ENCODE results near the gene EIF4E2.
A peak's percentile ranks its signal among the peaks of the same experiment; 100 is the strongest.

The EIF4E2 gene

GRCh38 chr2:232550354-232551249 lies at the start of gene EIF4E2, which contains the start of gene TIGD1:
Gene EIF4E2 (plus strand): TSS chr2:232550689. CDS start chr2:232550725, 36 bp downstream.
Gene TIGD1 (minus strand): TSS chr2:232550557. CDS start chr2:232549882, 675 bp downstream.
- peak; percentile 93 for DNase-seq

- no peak for DNase-seq
Observed at GRCh38 chr2:232501331-232501771, 49.1 kb upstream of the EIF4E2 start.

- DNase-seq = no peak
Observed at GRCh38 chr2:232501794-232502390, 48.6 kb upstream of the EIF4E2 start.

GRCh38 chr2:232502511-232502910 lies 48.0 kb upstream of the EIF4E2 start:
- peak; percentile 40 for DNase-seq

GRCh38 chr2:232502911-232503808 lies 47.3 kb upstream of the EIF4E2 start:
- DNase-seq = peak; percentile 41

- no peak for DNase-seq
Observed at GRCh38 chr2:232503809-232504323, 46.6 kb upstream of the EIF4E2 start.

GRCh38 chr2:232504438-232504837 lies 46.1 kb upstream of the EIF4E2 start:
- DNase-seq = peak; percentile 46

GRCh38 chr2:232505856-232506255 lies 44.6 kb upstream of the EIF4E2 start:
- no peak for DNase-seq

GRCh38 chr2:232506709-232507108 lies 43.8 kb upstream of the EIF4E2 start:
- no peak for DNase-seq

GRCh38 chr2:232508251-232508650 lies 42.2 kb upstream of the EIF4E2 start:
- DNase-seq = no peak

GRCh38 chr2:232511336-232511890 lies 39.1 kb upstream of the EIF4E2 start:
- peak; percentile 40 for DNase-seq

- no peak for DNase-seq
Observed at GRCh38 chr2:232512602-232513001, 37.9 kb upstream of the EIF4E2 start.

- no peak for DNase-seq
Observed at GRCh38 chr2:232513353-232513752, 37.1 kb upstream of the EIF4E2 start.

GRCh38 chr2:232515639-232516038 lies 34.9 kb upstream of the EIF4E2 start:
- no peak for DNase-seq

GRCh38 chr2:232516551-232516950 lies 33.9 kb upstream of the EIF4E2 start:
- no peak for DNase-seq

- no peak for DNase-seq
Observed at GRCh38 chr2:232518844-232519243, 31.6 kb upstream of the EIF4E2 start.

GRCh38 chr2:232519581-232520438 lies 30.7 kb upstream of the EIF4E2 start, which contains the start of gene PRSS56:
Gene PRSS56 (plus strand): TSS chr2:232520388. CDS start chr2:232520599, 211 bp downstream.
- no peak for DNase-seq

GRCh38 chr2:232520489-232520888 lies 30.0 kb upstream of the EIF4E2 start:
- DNase-seq = no peak

GRCh38 chr2:232521098-232521497 lies 29.4 kb upstream of the EIF4E2 start:
- no peak for DNase-seq

- peak; percentile 29 for DNase-seq
Observed at GRCh38 chr2:232521959-232522622, 28.4 kb upstream of the EIF4E2 start.

Data from NCI-H345 (cell line).